ENCODE results near the gene EYA4.

GRCh38 chr6:133499662-133500061 lies 258.5 kb downstream of the EYA4 start:
- no peak for TF ChIP-seq FOXP1 (CRISPR knock-in tag; IDR thresholded peaks at IDR 0.05; ENCODE audit: borderline replicate concordance)
- no peak for TF ChIP-seq STAT6 (CRISPR knock-in tag; conservative IDR thresholded peaks at IDR 0.05; ENCODE audit: low read depth)
- no peak for TF ChIP-seq ZSCAN18 (CRISPR knock-in tag; IDR thresholded peaks at IDR 0.05)
- TF ChIP-seq, protein P1, sequence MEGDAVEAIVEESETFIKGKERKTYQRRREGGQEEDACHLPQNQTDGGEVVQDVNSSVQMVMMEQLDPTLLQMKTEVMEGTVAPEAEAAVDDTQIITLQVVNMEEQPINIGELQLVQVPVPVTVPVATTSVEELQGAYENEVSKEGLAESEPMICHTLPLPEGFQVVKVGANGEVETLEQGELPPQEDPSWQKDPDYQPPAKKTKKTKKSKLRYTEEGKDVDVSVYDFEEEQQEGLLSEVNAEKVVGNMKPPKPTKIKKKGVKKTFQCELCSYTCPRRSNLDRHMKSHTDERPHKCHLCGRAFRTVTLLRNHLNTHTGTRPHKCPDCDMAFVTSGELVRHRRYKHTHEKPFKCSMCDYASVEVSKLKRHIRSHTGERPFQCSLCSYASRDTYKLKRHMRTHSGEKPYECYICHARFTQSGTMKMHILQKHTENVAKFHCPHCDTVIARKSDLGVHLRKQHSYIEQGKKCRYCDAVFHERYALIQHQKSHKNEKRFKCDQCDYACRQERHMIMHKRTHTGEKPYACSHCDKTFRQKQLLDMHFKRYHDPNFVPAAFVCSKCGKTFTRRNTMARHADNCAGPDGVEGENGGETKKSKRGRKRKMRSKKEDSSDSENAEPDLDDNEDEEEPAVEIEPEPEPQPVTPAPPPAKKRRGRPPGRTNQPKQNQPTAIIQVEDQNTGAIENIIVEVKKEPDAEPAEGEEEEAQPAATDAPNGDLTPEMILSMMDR (IDR thresholded peaks at IDR 0.05) = no peak
- no peak for TF ChIP-seq MAX (CRISPR knock-in tag; IDR thresholded peaks at IDR 0.05)
- TF ChIP-seq ZNF416 (CRISPR knock-in tag; IDR thresholded peaks at IDR 0.05) = no peak
- TF ChIP-seq CREB1 (CRISPR knock-in tag; IDR thresholded peaks at IDR 0.05) = no peak
- TF ChIP-seq, protein P2, sequence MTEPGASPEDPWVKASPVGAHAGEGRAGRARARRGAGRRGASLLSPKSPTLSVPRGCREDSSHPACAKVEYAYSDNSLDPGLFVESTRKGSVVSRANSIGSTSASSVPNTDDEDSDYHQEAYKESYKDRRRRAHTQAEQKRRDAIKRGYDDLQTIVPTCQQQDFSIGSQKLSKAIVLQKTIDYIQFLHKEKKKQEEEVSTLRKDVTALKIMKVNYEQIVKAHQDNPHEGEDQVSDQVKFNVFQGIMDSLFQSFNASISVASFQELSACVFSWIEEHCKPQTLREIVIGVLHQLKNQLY (CRISPR knock-in tag; IDR thresholded peaks at IDR 0.05) = no peak
- no peak for TF ChIP-seq CREM (CRISPR knock-in tag; IDR thresholded peaks at IDR 0.05)
- TF ChIP-seq ARID4B (CRISPR knock-in tag; IDR thresholded peaks at IDR 0.05; ENCODE audit: borderline replicate concordance) = no peak
